Subcutaneous abdominal adipose tissue (tissue), 5 donors: Measurements from ENCODE around the gene OR8B3.
"Not testable (repeated sequence)": the region's sequence is repeated elsewhere in the genome, so short reads cannot be mapped to it uniquely, and the experiment has no call there.

Source experiments
- H3K27ac ChIP-seq: one replicate; pipeline ENCODE4 v1.7.0; 2013; ENCODE audit warnings: low read depth, mild to moderate bottlenecking, inconsistent platforms, low read length, moderate library complexity
- H3K27me3 ChIP-seq, 5 donors: one replicate each; pipeline ENCODE4 v1.7.0; 2013; ENCODE audit warnings: low read length in 5 of 5, inconsistent platforms in 1 of 5; ENCODE audit not compliant: control insufficient read depth in 5 of 5, insufficient read depth in 4 of 5
- H3K36me3 ChIP-seq, 5 donors: one replicate each; pipeline ENCODE4 v1.7.0; 2013; ENCODE audit warnings: low read length in 5 of 5; ENCODE audit not compliant: control insufficient read depth in 5 of 5, insufficient read depth in 5 of 5
- H3K4me1 ChIP-seq, 5 donors: one replicate each; pipeline ENCODE4 v1.7.0; 2013; ENCODE audit warnings: low read length in 5 of 5, mild to moderate bottlenecking in 3 of 5, moderate library complexity in 1 of 5; ENCODE audit not compliant: control insufficient read depth in 5 of 5, insufficient read depth in 5 of 5
- H3K4me3 ChIP-seq, 5 donors: one replicate each; pipeline ENCODE4 v1.7.0; 2013; ENCODE audit warnings: low read length in 5 of 5, low read depth in 1 of 5
- H3K9ac ChIP-seq, 5 donors: one replicate each; pipeline ENCODE4 v1.7.0; 2013; ENCODE audit warnings: low read length in 5 of 5, mild to moderate bottlenecking in 4 of 5, moderate library complexity in 3 of 5
- H3K9me3 ChIP-seq, 5 donors: one replicate each; pipeline ENCODE4 v1.7.0; 2013; ENCODE audit warnings: low read length in 5 of 5; ENCODE audit not compliant: control insufficient read depth in 5 of 5
- donor health status: healthy.
- donor health status: healthy.
- donor health status: healthy.
- donor health status: healthy.
- donor health status: healthy.

The OR8B3 gene

GRCh38 chr11:124382857-124383256 is 16.0 kb downstream of the OR8B3 start:
- not testable (repeated sequence) for H3K27ac ChIP-seq, H3K36me3 ChIP-seq, H3K4me1 ChIP-seq, H3K9me3 ChIP-seq, H3K9ac ChIP-seq, H3K27me3 ChIP-seq, H3K4me3 ChIP-seq

GRCh38 chr11:124380585-124380984 is 18.2 kb downstream of the OR8B3 start:
- no peak overlapping the region for H3K9ac ChIP-seq
- H3K4me3 ChIP-seq = no peak overlapping the region
- H3K27ac ChIP-seq = no peak overlapping the region
- H3K9me3 ChIP-seq = no peaks in the 10 kb centered on the region
- H3K27me3 ChIP-seq = no peaks in the 10 kb centered on the region
- no peaks in the 10 kb centered on the region for H3K36me3 ChIP-seq
- H3K4me1 ChIP-seq = no peaks in the 10 kb centered on the region

GRCh38 chr11:124376280-124376679 is 22.5 kb downstream of the OR8B3 start:
- H3K9me3 ChIP-seq = no peaks in the 10 kb centered on the region
- no peak overlapping the region for H3K9ac ChIP-seq
- H3K36me3 ChIP-seq = no peaks in the 10 kb centered on the region
- H3K4me3 ChIP-seq = no peak overlapping the region
- H3K27ac ChIP-seq = no peak overlapping the region
- H3K27me3 ChIP-seq = no peaks in the 10 kb centered on the region
- H3K4me1 ChIP-seq = no peaks in the 10 kb centered on the region

GRCh38 chr11:124359566-124359965 is 39.3 kb downstream of the OR8B3 start:
- no peaks in the 10 kb centered on the region for H3K4me1 ChIP-seq
- no peak overlapping the region for H3K27ac ChIP-seq
- H3K36me3 ChIP-seq = no peaks in the 10 kb centered on the region
- H3K27me3 ChIP-seq = no peaks in the 10 kb centered on the region
- no peaks in the 10 kb centered on the region for H3K9me3 ChIP-seq
- no peak overlapping the region for H3K9ac ChIP-seq
- no peak overlapping the region for H3K4me3 ChIP-seq

- H3K9me3 ChIP-seq = peaks cover 0 to 8% (median 2%) of the 10 kb centered on the region in 5 donors
- no peaks in the 10 kb centered on the region for H3K27me3 ChIP-seq
- no peak overlapping the region for H3K4me3 ChIP-seq
- no peaks in the 10 kb centered on the region for H3K4me1 ChIP-seq
- no peak overlapping the region for H3K27ac ChIP-seq
- H3K36me3 ChIP-seq = no peaks in the 10 kb centered on the region
- no peak overlapping the region for H3K9ac ChIP-seq
Measured at GRCh38 chr11:124346311-124346955, 52.4 kb downstream of the OR8B3 start.
